Keratinocyte (primary cell): ENCODE data around the gene SACS. TPM values are rescaled to one million over a fixed set of nuclear protein-coding genes. Genes with fewer than 3 reads are reported as not detected.

Experiments used
- DNase-seq: peaks from one replicate; pipeline ENCODE4 v3.0.0-alpha.2; 2011; ENCODE audit warnings: low read depth, missing footprints, low spot score
- FAIRE-seq: peaks from 2 replicates; lab custom pipeline; 2011; peaks lifted over from hg19 to GRCh38; lab: Jason Lieb, UNC
- H2AFZ ChIP-seq: 2 replicates; pipeline ENCODE4 v1.6.0; 2012; ENCODE audit warnings: low read length, control low read depth, inconsistent platforms; ENCODE audit not compliant: control insufficient read depth
- H3K27ac ChIP-seq: 2 replicates; pipeline ENCODE4 v1.5.1; 2011; ENCODE audit warnings: low read length; ENCODE audit not compliant: control insufficient read depth, insufficient read depth
- H3K27me3 ChIP-seq: 3 replicates; pipeline ENCODE4 v1.6.0; 2011; ENCODE audit warnings: low read length; ENCODE audit not compliant: control insufficient read depth, insufficient read depth; ENCODE audit errors: extremely low read depth
- H3K36me3 ChIP-seq, 2 experiments: 2 replicates in 1 of 2; 3 replicates in 1 of 2; pipeline ENCODE4 v1.5.1; 2011; ENCODE audit warnings: low read length in 2 of 2, mild to moderate bottlenecking in 1 of 2; ENCODE audit not compliant: control insufficient read depth in 2 of 2, insufficient read depth in 2 of 2; ENCODE audit errors: extremely low read depth in 1 of 2
- H3K4me1 ChIP-seq: 3 replicates; pipeline ENCODE4 v1.5.1; 2011; ENCODE audit warnings: low read length; ENCODE audit not compliant: control insufficient read depth, insufficient read depth; ENCODE audit errors: extremely low read depth
- H3K4me2 ChIP-seq: 3 replicates; pipeline ENCODE4 v1.6.0; 2011; ENCODE audit warnings: low read depth, low read length; ENCODE audit not compliant: control insufficient read depth, insufficient read depth; ENCODE audit errors: extremely low read depth
- H3K4me3 ChIP-seq, 3 experiments: fragments of 200-600 bp in 1 of 3; sonication (generic) in 1 of 3; 2 replicates in 2 of 3; 3 replicates in 1 of 3; pipeline ENCODE4 v1.5.1; 2011 to 2016; ENCODE audit warnings: low read length in 3 of 3, mild to moderate bottlenecking in 3 of 3, control low read depth in 2 of 3, inconsistent platforms in 1 of 3, low read depth in 1 of 3, mixed read lengths in 1 of 3, mixed run types in 1 of 3, moderate library complexity in 1 of 3; ENCODE audit not compliant: control insufficient read depth in 2 of 3, insufficient read depth in 2 of 3; ENCODE audit errors: extremely low read depth in 1 of 3
- H3K79me2 ChIP-seq: 2 replicates; pipeline ENCODE4 v1.6.0; 2012; ENCODE audit warnings: low read length; ENCODE audit not compliant: control insufficient read depth, insufficient read depth
- H3K9ac ChIP-seq: 3 replicates; pipeline ENCODE4 v1.6.0; 2011; ENCODE audit warnings: low read length; ENCODE audit not compliant: control insufficient read depth, insufficient read depth; ENCODE audit errors: extremely low read depth
- H3K9me1 ChIP-seq: 3 replicates; pipeline ENCODE4 v1.6.0; 2011; ENCODE audit warnings: low read length; ENCODE audit not compliant: control insufficient read depth, insufficient read depth; ENCODE audit errors: extremely low read depth
- H3K9me3 ChIP-seq: 2 replicates; pipeline ENCODE4 v1.5.1; 2012; ENCODE audit warnings: low read depth, low read length; ENCODE audit not compliant: control insufficient read depth
- H4K20me1 ChIP-seq: 3 replicates; pipeline ENCODE4 v1.6.0; 2011; ENCODE audit warnings: low read length; ENCODE audit not compliant: control insufficient read depth, insufficient read depth; ENCODE audit errors: extremely low read depth
- CTCF ChIP-seq, 3 experiments: IDR thresholded peaks in 1 of 3; conservative IDR thresholded peaks in 1 of 3; optimal IDR thresholded peaks in 1 of 3; 2 replicates in 2 of 3; 3 replicates in 1 of 3; pipeline versions ENCODE3 to v1.5.1; 2011; ENCODE audit warnings: low read length in 3 of 3, mild to moderate bottlenecking in 3 of 3, moderate library complexity in 2 of 3, control low read depth in 1 of 3, inconsistent platforms in 1 of 3; ENCODE audit not compliant: insufficient read depth in 2 of 3; ENCODE audit errors: extremely low read depth in 1 of 3
- EZH2 ChIP-seq: IDR thresholded peaks from one replicate; pipeline ENCODE4 v1.6.1; 2012; ENCODE audit warnings: inconsistent platforms, mild to moderate bottlenecking, low read length, moderate library complexity
- dilution Hi-C: fragments of 300-500 bp; cut with MboI; formaldehyde crosslinking; loops from one replicate; pipeline ENCODE4 v1.7.0; 2020; ENCODE audit warnings: low sequenced_read_pairs; ENCODE audit not compliant: extremely low pct_ligation_motif_present
- polyA plus RNA-seq, 5 experiments: library from polyadenylated mRNA; depleted of rRNA in 3 of 5; stranded (reverse) in 3 of 5; stranded (forward) in 1 of 5; unstranded in 1 of 5; fragments of >200 nt; gene quantifications; 1 replicate in 1 of 5; 2 replicates in 3 of 5; 3 replicates in 1 of 5; pipeline versions ENCODE4 v1.2.1 to v1.2.3, GENCODE V29; 2011 to 2012; ENCODE audit warnings: missing spikeins in 2 of 5, low read depth in 1 of 5, low replicate concordance in 1 of 5

SACS gene
- polyA plus RNA-seq, 1 donor (not counting 4 experiments of a cell fraction or from before 2014, with no cell fraction given), result 13.5 TPM

GRCh38 chr13:23352161-23352560 lies 81.3 kb downstream of the SACS start:
- TF ChIP-seq EZH2 (no peak), CTCF (optimal IDR thresholded peaks at IDR 0.05 in 1 of 3, IDR thresholded peaks at IDR 0.05 in 1 of 3, conservative IDR thresholded peaks at IDR 0.05 in 1 of 3; ENCODE audit: extremely low read depth in 1 of 3, insufficient read depth in 2 of 3, low read length in 3 of 3) (no peak)
- dilution Hi-C loops, result no loop called here
- no peak for FAIRE-seq
- Histone ChIP-seq H3K36me3 (peaks cover 13 to 32% of the 10 kb centered on the region in 2 experiments), H3K9me1 (no peaks in the 10 kb centered on the region), H3K4me1 (peaks cover 2% of the 10 kb centered on the region), H3K4me3 (no peak overlapping the region), H3K27me3 (no peaks in the 10 kb centered on the region), H3K9ac (no peak overlapping the region), H3K4me2 (no peak overlapping the region), H3K27ac (no peak overlapping the region), H3K79me2 (peaks cover 11% of the 10 kb centered on the region), H4K20me1 (no peaks in the 10 kb centered on the region), H3K9me3 (no peaks in the 10 kb centered on the region), H2AFZ (no peak overlapping the region)
- no peak for DNase-seq

GRCh38 chr13:23350009-23350408 lies 83.5 kb downstream of the SACS start:
- no peaks in the 10 kb centered on the region for H3K27me3 ChIP-seq
- no peak overlapping the region for H3K4me3 ChIP-seq
- H3K79me2 ChIP-seq, result peaks cover 16% of the 10 kb centered on the region
- no peaks in the 10 kb centered on the region for H3K9me3 ChIP-seq
- H3K9ac ChIP-seq, result no peak overlapping the region
- dilution Hi-C loops, result no loop called here
- no peaks in the 10 kb centered on the region for H3K9me1 ChIP-seq
- no peak overlapping the region for H3K4me2 ChIP-seq
- peaks cover 6 to 20% of the 10 kb centered on the region in 2 experiments for H3K36me3 ChIP-seq
- no peak for DNase-seq
- H3K4me1 ChIP-seq, result peaks cover 2% of the 10 kb centered on the region
- no peak overlapping the region for H3K27ac ChIP-seq
- no peak for FAIRE-seq
- TF ChIP-seq EZH2 (no peak), CTCF (optimal IDR thresholded peaks at IDR 0.05 in 1 of 3, IDR thresholded peaks at IDR 0.05 in 1 of 3, conservative IDR thresholded peaks at IDR 0.05 in 1 of 3; ENCODE audit: extremely low read depth in 1 of 3, insufficient read depth in 2 of 3, low read length in 3 of 3) (no peak)
- no peak overlapping the region for H2AFZ ChIP-seq
- H4K20me1 ChIP-seq, result no peaks in the 10 kb centered on the region
